Erythroblast (primary cell): ENCODE measurements around the gene JMJD6.

ENCODE experiments used
- GATA1 ChIP-seq: IDR thresholded peaks from 2 replicates; pipeline ENCODE4 v1.6.1; 2011; ENCODE audit warnings: low read depth, mild to moderate bottlenecking, control low read depth, low read length, moderate library complexity
- POLR2A ChIP-seq: IDR thresholded peaks from 2 replicates; pipeline ENCODE4 v1.6.1; 2011; ENCODE audit warnings: mild to moderate bottlenecking, low read length

DNA sequence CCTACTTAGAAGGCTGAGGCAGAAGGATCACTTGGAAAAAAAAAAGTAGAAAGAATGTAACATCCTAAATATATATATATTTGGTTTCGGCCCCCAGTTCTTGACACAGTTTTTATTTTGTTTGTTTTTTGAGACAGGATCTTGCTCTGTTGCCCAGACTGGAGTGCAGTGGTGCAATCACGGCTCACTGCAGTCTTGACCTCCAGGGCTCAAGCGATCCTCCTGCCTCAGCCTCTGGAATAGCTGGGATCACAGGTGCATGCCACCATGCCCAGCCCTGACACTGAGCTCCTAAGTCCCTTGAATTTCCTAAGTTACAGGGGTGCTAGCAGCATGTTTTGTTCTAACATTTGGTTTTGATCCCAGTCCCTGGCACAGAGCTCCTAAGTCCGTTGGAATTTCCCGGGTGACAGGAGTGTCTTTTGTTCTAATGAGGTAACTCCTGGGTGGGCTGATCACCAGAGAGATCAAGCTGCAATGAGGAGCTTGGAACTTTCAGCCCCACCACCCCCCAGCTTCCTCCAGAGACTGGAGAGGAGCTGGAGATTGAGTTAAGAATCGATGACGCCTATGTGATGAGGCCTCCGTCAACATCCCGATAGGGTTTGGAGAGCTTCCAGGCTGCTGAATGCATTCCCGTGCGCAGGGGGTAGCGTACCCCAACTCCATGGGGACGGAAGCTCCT lies 35.7 kb downstream of the JMJD6 start:
- TF ChIP-seq POLR2A (no peak), GATA1 (no peak)
